Kidney epithelial cell (primary cell): ENCODE data around the gene GRM2. TPM values are rescaled to one million over a fixed set of nuclear protein-coding genes. Genes with fewer than 3 reads are reported as not detected.

Experiments
- DNase-seq: peaks from one replicate; pipeline ENCODE4 v3.0.0-alpha.2; 2010; ENCODE audit warnings: low read depth
- H3K27me3 ChIP-seq: 2 replicates; pipeline ENCODE4 v1.6.0; 2011; ENCODE audit warnings: low read length; ENCODE audit not compliant: control insufficient read depth, insufficient read depth
- H3K36me3 ChIP-seq: 2 replicates; pipeline ENCODE4 v1.5.1; 2011; ENCODE audit warnings: low read length; ENCODE audit not compliant: control insufficient read depth, insufficient read depth
- H3K4me3 ChIP-seq: 2 replicates; pipeline ENCODE4 v1.5.1; 2011; ENCODE audit warnings: low read depth, mild to moderate bottlenecking, control low read depth, low read length
- CTCF ChIP-seq: IDR thresholded peaks from 2 replicates; pipeline ENCODE4 v1.5.1; 2011; ENCODE audit warnings: mild to moderate bottlenecking, moderate library complexity, low read length, control low read depth, inconsistent platforms; ENCODE audit not compliant: insufficient read depth, poor library complexity, severe bottlenecking
- total RNA-seq: library from RNA; depleted of rRNA; stranded (reverse); fragments of >200 nt; gene quantifications from 2 replicates; pipeline ENCODE4 v1.2.3, GENCODE V29; 2015

GRM2 gene
- total RNA-seq, 1 donor from 2014 or later, result not detected

GRCh38 chr3:51727500-51727899, 20.6 kb downstream of the GRM2 start:
- Histone ChIP-seq H3K4me3 (no peak overlapping the region), H3K36me3 (no peaks in the 10 kb centered on the region), H3K27me3 (peaks cover 2% of the 10 kb centered on the region)
- DNase-seq, result no peak
- TF ChIP-seq CTCF, result no peak

- peaks cover 2% of the 10 kb centered on the region for H3K27me3 ChIP-seq
These were observed 22.3 kb downstream of the GRM2 start for GRCh38 chr3:51729042-51729633.

GRCh38 chr3:51733859-51734571, 27.1 kb downstream of the GRM2 start:
- Histone ChIP-seq H3K36me3 (no peaks in the 10 kb centered on the region), H3K4me3 (no peak overlapping the region), H3K27me3 (no peaks in the 10 kb centered on the region)
- TF ChIP-seq CTCF, result no peak
- no peak for DNase-seq

More at GRCh38 chr3:51729042-51729633, 22.3 kb downstream of the GRM2 start:
- Histone ChIP-seq H3K4me3 (no peak overlapping the region), H3K36me3 (no peaks in the 10 kb centered on the region)
- no peak for TF ChIP-seq CTCF
- no peak for DNase-seq

- TF ChIP-seq CTCF, result no peak
- H3K4me3 ChIP-seq, result no peak overlapping the region
- DNase-seq, result no peak
- no peaks in the 10 kb centered on the region for H3K36me3 ChIP-seq
- no peaks in the 10 kb centered on the region for H3K27me3 ChIP-seq
These were observed 27.7 kb downstream of the GRM2 start for GRCh38 chr3:51734572-51734907.

GRCh38 chr3:51735039-51735438, 28.2 kb downstream of the GRM2 start:
- Histone ChIP-seq H3K27me3 (no peaks in the 10 kb centered on the region), H3K36me3 (no peaks in the 10 kb centered on the region), H3K4me3 (no peak overlapping the region)
- no peak for TF ChIP-seq CTCF
- no peak for DNase-seq

- Histone ChIP-seq H3K27me3 (no peaks in the 10 kb centered on the region), H3K4me3 (no peak overlapping the region), H3K36me3 (no peaks in the 10 kb centered on the region)
- DNase-seq, result no peak
- no peak for TF ChIP-seq CTCF
These were observed 29.1 kb downstream of the GRM2 start for GRCh38 chr3:51735950-51736349.
